Left lung (tissue), 10 donors: ENCODE data around the gene GRIK1. TPM values are rescaled to one million over a fixed set of nuclear protein-coding genes. Genes with fewer than 3 reads are reported as not detected.

ENCODE experiments used
- ATAC-seq: fragments of 200-7000 bp; cut with Tn5 transposase; one replicate; pipeline ENCODE4 v1.9.1; 2020; ENCODE audit warnings: moderate library complexity
- DNase-seq, 4 donors: peaks; one replicate each; pipeline ENCODE4 v3.0.0-alpha.2; 2013 to 2020
- H3K27ac ChIP-seq, 2 donors: fragments of 200-600 bp; sonication (generic) in 1 of 2; one replicate each; pipeline versions ENCODE4 v1.5.0 to v1.8.0; 2020 to 2021
- H3K27me3 ChIP-seq, 2 donors: fragments of 200-600 bp; sonication (generic) in 1 of 2; one replicate each; pipeline versions ENCODE4 v1.5.0 to v1.8.0; 2020 to 2021
- H3K36me3 ChIP-seq, 2 donors: fragments of 200-600 bp; sonication (generic) in 1 of 2; one replicate each; pipeline versions ENCODE4 v1.5.0 to v1.8.0; 2020 to 2021
- H3K4me1 ChIP-seq, 2 donors: fragments of 200-600 bp; one replicate each; pipeline ENCODE4 v1.8.0; 2021
- H3K4me3 ChIP-seq, 2 donors: fragments of 200-600 bp; sonication (generic) in 1 of 2; one replicate each; pipeline versions ENCODE4 v1.5.0 to v1.8.0; 2020 to 2021; ENCODE audit warnings: mild to moderate bottlenecking in 1 of 2
- H3K9me3 ChIP-seq, 2 donors: fragments of 200-600 bp; sonication (generic) in 1 of 2; one replicate each; pipeline versions ENCODE4 v1.5.0 to v1.8.0; 2020 to 2021
- intact Hi-C, 2 donors: fragments of 100-400 bp; cut with DNase I; formaldehyde crosslinking; loops; one replicate each; pipeline versions ENCODE4 v1.11.2 to v1.14.2; 2022
- polyA plus RNA-seq, 6 donors: library from polyadenylated mRNA; unstranded; fragments of 120-200 nt; gene quantifications; one replicate each; pipeline ENCODE4 v1.2.1, GENCODE V29; 2013; ENCODE audit not compliant: insufficient read length in 6 of 6
- total RNA-seq, 2 donors: library from RNA; stranded (reverse); fragmentation: NEBNext Ultra II Directional; extraction: Animal tissue kit (Norgen Biotek cat#: 25700); gene quantifications; one replicate each; pipeline ENCODE4 v1.2.1, GENCODE V29; 2021
- TF ChIP-seq, protein P1 (sequence below), 2 donors: fragments of 200-600 bp; sonication (generic) in 1 of 2; IDR thresholded peaks; one replicate each; pipeline versions ENCODE4 v1.5.0 to v1.8.0; 2021; ENCODE audit warnings: antibody characterized with exemption in 2 of 2
- donor health status: DM: no; HTN: yes; CAD: no.
- donor health status: DM: no; HTN: no; CAD: no.

Gene GRIK1
- total and polyA plus RNA-seq, 8 donors: 0.38 to 1.5 (median 0.62) TPM; not detected in 2

DNA sequence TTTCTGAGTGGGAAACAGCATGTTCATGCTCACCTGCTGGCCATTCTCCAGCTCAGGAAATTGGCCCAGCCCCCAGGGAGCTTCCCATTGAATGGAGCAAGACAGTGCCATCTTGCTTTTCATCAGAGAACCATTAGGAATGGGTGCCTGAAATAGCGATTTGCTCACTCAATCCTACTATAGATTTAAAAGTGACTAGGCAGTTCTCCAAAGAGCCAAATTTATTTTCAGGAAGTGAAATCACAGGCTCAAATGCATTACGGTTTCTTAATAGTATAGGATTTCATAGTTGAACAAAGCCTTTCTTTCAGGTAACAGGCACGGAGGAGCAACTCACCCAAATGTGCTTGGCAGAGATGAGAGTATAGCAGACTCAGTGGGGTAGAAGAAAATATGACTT, 272.1 kb downstream of the GRIK1 start:
- ATAC-seq: no peak
- intact Hi-C loops: no loop called here
- no peaks in the 10 kb centered on the region for H3K27me3 ChIP-seq

GRCh38 chr21:29664615-29665014, 275.2 kb downstream of the GRIK1 start:
- Histone ChIP-seq H3K9me3 (no peaks in the 10 kb centered on the region), H3K4me1 (no peaks in the 10 kb centered on the region), H3K27ac (no peak overlapping the region), H3K27me3 (no peaks in the 10 kb centered on the region), H3K4me3 (no peak overlapping the region), H3K36me3 (no peaks in the 10 kb centered on the region)
- DNase-seq (no peak), ATAC-seq (no peak)
- TF ChIP-seq, protein P1, sequence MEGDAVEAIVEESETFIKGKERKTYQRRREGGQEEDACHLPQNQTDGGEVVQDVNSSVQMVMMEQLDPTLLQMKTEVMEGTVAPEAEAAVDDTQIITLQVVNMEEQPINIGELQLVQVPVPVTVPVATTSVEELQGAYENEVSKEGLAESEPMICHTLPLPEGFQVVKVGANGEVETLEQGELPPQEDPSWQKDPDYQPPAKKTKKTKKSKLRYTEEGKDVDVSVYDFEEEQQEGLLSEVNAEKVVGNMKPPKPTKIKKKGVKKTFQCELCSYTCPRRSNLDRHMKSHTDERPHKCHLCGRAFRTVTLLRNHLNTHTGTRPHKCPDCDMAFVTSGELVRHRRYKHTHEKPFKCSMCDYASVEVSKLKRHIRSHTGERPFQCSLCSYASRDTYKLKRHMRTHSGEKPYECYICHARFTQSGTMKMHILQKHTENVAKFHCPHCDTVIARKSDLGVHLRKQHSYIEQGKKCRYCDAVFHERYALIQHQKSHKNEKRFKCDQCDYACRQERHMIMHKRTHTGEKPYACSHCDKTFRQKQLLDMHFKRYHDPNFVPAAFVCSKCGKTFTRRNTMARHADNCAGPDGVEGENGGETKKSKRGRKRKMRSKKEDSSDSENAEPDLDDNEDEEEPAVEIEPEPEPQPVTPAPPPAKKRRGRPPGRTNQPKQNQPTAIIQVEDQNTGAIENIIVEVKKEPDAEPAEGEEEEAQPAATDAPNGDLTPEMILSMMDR (IDR thresholded peaks at IDR 0.05): no peak
- intact Hi-C loops: no loop called here

More for the DNA sequence above, 272.1 kb downstream of the GRIK1 start:
- TF ChIP-seq, protein P1 (IDR thresholded peaks at IDR 0.05): no peak
- H3K4me3 ChIP-seq: no peak overlapping the region
- no peaks in the 10 kb centered on the region for H3K9me3 ChIP-seq
- no peak overlapping the region for H3K27ac ChIP-seq
- H3K4me1 ChIP-seq: no peaks in the 10 kb centered on the region
- no peaks in the 10 kb centered on the region for H3K36me3 ChIP-seq
- no peak for DNase-seq

GRCh38 chr21:29661672-29662442, 277.9 kb downstream of the GRIK1 start:
- ATAC-seq (no peak), DNase-seq (no peak)
- Histone ChIP-seq H3K27ac (no peak overlapping the region), H3K27me3 (no peaks in the 10 kb centered on the region), H3K4me3 (no peak overlapping the region), H3K4me1 (peaks cover 0 to 8% of the 10 kb centered on the region in 2 donors), H3K9me3 (no peaks in the 10 kb centered on the region), H3K36me3 (no peaks in the 10 kb centered on the region)
- intact Hi-C loops: no loop called here
- TF ChIP-seq, protein P1 (IDR thresholded peaks at IDR 0.05): no peak

DNA sequence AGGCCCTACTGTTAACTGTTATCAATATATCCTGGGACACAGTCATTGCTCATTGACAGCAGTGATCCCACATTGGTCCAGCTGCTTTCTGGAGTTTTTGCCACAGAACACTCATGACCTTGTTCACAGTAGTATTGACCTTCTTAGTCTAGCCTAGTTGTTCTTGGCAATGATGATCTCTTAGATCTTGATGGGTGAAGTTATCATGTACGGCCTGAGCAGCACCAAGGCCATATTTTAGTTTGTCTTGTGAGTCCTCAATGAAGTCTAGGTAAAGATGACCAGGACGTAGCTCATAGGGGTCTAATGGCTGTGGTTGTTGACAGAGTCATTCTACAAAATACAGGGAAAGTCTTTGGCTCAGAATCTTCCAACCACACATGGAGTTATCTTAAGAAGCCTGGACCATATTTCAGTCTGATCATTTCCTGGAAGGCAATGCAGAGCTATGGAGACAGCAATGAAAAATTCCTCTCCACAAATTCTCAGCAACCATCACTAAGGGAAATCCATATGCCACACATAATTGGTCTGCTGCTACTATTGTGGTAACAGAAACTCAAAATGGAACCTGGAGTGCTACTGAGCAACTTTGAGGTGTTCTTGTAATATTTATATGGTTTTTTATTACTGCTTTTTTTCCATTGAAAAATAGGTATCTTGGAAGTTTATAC, 279.6 kb downstream of the GRIK1 start:
- Histone ChIP-seq H3K27me3 (no peaks in the 10 kb centered on the region), H3K4me3 (no peak overlapping the region), H3K27ac (no peak overlapping the region), H3K4me1 (peaks cover 0 to 9% of the 10 kb centered on the region in 2 donors), H3K9me3 (no peaks in the 10 kb centered on the region), H3K36me3 (no peaks in the 10 kb centered on the region)
- ATAC-seq (no peak), DNase-seq (no peak)
- intact Hi-C loops: no loop called here
- TF ChIP-seq, protein P1 (IDR thresholded peaks at IDR 0.05): no peak

GRCh38 chr21:29658934-29659203, 280.9 kb downstream of the GRIK1 start:
- intact Hi-C loops: no loop called here
- H3K4me3 ChIP-seq: no peak overlapping the region
- H3K4me1 ChIP-seq: peaks cover 0 to 9% of the 10 kb centered on the region in 2 donors
- H3K27me3 ChIP-seq: no peaks in the 10 kb centered on the region
- DNase-seq (no peak), ATAC-seq (no peak)
- no peaks in the 10 kb centered on the region for H3K36me3 ChIP-seq
- H3K27ac ChIP-seq: no peak overlapping the region
- H3K9me3 ChIP-seq: no peaks in the 10 kb centered on the region
- TF ChIP-seq, protein P1 (IDR thresholded peaks at IDR 0.05): no peak
